ENCODE data around the gene LHFPL6. TPM values are rescaled to one million over a fixed set of nuclear protein-coding genes. Genes with fewer than 3 reads are reported as not detected.
A peak's percentile ranks its signal among the peaks of the same experiment; 100 is the strongest.

The LHFPL6 gene
- total RNA-seq, 1 donor, result 57.9 TPM

- H3K4me3 ChIP-seq (ENCODE audit: low read depth, low read length), result no peak overlapping the region
- no peak for TF ChIP-seq CTCF (IDR thresholded peaks at IDR 0.05; ENCODE audit: insufficient read depth, low read depth, low read length)
- no peak for DNase-seq (ENCODE audit: low read depth)
Observed at GRCh38 chr13:39410964-39411363, 192.0 kb downstream of the LHFPL6 start.

GRCh38 chr13:39410096-39410901 lies 192.7 kb downstream of the LHFPL6 start:
- DNase-seq (ENCODE audit: low read depth), result peak; percentile 67
- no peak for TF ChIP-seq CTCF (IDR thresholded peaks at IDR 0.05; ENCODE audit: insufficient read depth, low read depth, low read length)
- H3K4me3 ChIP-seq (ENCODE audit: low read depth, low read length), result no peak overlapping the region

GRCh38 chr13:39408512-39408911 lies 194.5 kb downstream of the LHFPL6 start:
- no peak overlapping the region for H3K4me3 ChIP-seq (ENCODE audit: low read depth, low read length)
- no peak for DNase-seq (ENCODE audit: low read depth)
- no peak for TF ChIP-seq CTCF (IDR thresholded peaks at IDR 0.05; ENCODE audit: insufficient read depth, low read depth, low read length)

- no peak for TF ChIP-seq CTCF (IDR thresholded peaks at IDR 0.05; ENCODE audit: insufficient read depth, low read depth, low read length)
- H3K4me3 ChIP-seq (ENCODE audit: low read depth, low read length), result no peak overlapping the region
- no peak for DNase-seq (ENCODE audit: low read depth)
Observed at GRCh38 chr13:39407786-39408185, 195.2 kb downstream of the LHFPL6 start.

GRCh38 chr13:39407138-39407537 lies 195.9 kb downstream of the LHFPL6 start:
- no peak for TF ChIP-seq CTCF (IDR thresholded peaks at IDR 0.05; ENCODE audit: insufficient read depth, low read depth, low read length)
- no peak overlapping the region for H3K4me3 ChIP-seq (ENCODE audit: low read depth, low read length)
- DNase-seq (ENCODE audit: low read depth), result no peak

GRCh38 chr13:39406688-39407087 lies 196.3 kb downstream of the LHFPL6 start:
- no peak for TF ChIP-seq CTCF (IDR thresholded peaks at IDR 0.05; ENCODE audit: insufficient read depth, low read depth, low read length)
- H3K4me3 ChIP-seq (ENCODE audit: low read depth, low read length), result no peak overlapping the region
- DNase-seq (ENCODE audit: low read depth), result no peak

Measured in fibroblast of villous mesenchyme (primary cell).